Heart left ventricle (tissue), 13 donors: ENCODE data around the gene DYNLT4.

Source experiments
- CTCF ChIP-seq, 12 donors: fragments of 200-600 bp; sonication (generic) in 4 of 12; IDR thresholded peaks; one replicate each; pipeline versions ENCODE4 v1.5.0 to v1.8.0; 2018 to 2022; ENCODE audit warnings: antibody characterized with exemption in 12 of 12, mild to moderate bottlenecking in 5 of 12
- POLR2A ChIP-seq, 2 donors: fragments of 450-650 bp; IDR thresholded peaks; one replicate each; pipeline ENCODE4 v1.6.1; 2017; ENCODE audit warnings: antibody characterized with exemption in 2 of 2, mild to moderate bottlenecking in 2 of 2, moderate library complexity in 2 of 2
- donor health status: ischemic (EF 13 %, LVEDD 7.1; RV severe dilation, severe dysfunction).
- donor health status: DM: no; HTN: yes; CAD: no.
- donor health status: DM: no; HTN: no; CAD: no.
- donor health status: ischemic (EF 25% LVEDD 6.9; RV normal size, moderate dysfunction).
- donor health status: ischemic (EF 25% LVEDD 5.7; RV mildly dilated, moderate dysfunction).
- donor health status: ischemic (EF 35%, LVEDD 5.7; RV mildly dilated, moderate dysfunction).
- donor health status: nonischemic (EF 11% LVEDD 7.7; RV severe dilation, severe dysfunction).
- donor health status: DM: yes; HTN: yes; CAD: no.
- donor health status: PGD.
- donor health status: ischemic (EF 29% LVEDD 5.4; RV normal size, mild dysfunction).
- donor health status: nonischemic (EF 23%, LVEDD 6.1; RV moderate dilation, normal function).

- TF ChIP-seq CTCF (IDR thresholded peaks at IDR 0.05) (no peak), POLR2A (IDR thresholded peaks at IDR 0.05) (no peak)
These were observed 5.8 kb upstream of the DYNLT4 start for GRCh38 chr1:44812822-44813543.
